SK-N-SH treated with all-trans-retinoic acid at 6 μM for 48 hours (cell line): ENCODE results near the gene KIF13A.
"Not testable (repeated sequence)": the region's sequence is repeated elsewhere in the genome, so short reads cannot be mapped to it uniquely, and the experiment has no call there.

Experiments used
- ATAC-seq: fragments of 200-7000 bp; cut with Tn5 transposase; 3 replicates; pipeline ENCODE4 v1.9.1; 2020; ENCODE audit warnings: mild to moderate bottlenecking, moderate library complexity
- ARNTL ChIP-seq: fragments of 450-650 bp; formaldehyde crosslinking; IDR thresholded peaks from 2 replicates; pipeline ENCODE4 v1.5.0; 2020; ENCODE audit warnings: low read depth, mild to moderate bottlenecking, moderate library complexity, borderline replicate concordance
- BACH2 ChIP-seq: fragments of 250-450 bp; sonication (Bioruptor Pico); IDR thresholded peaks from 2 replicates; pipeline ENCODE4 v1.9.0; 2021; ENCODE audit warnings: mild to moderate bottlenecking, borderline replicate concordance
- CSDC2 ChIP-seq: fragments of 250-450 bp; sonication (Bioruptor Pico); IDR thresholded peaks from 2 replicates; pipeline ENCODE4 v1.5.0; 2020; ENCODE audit warnings: mild to moderate bottlenecking, moderate library complexity
- ESRRG ChIP-seq: fragments of 250-450 bp; sonication (Bioruptor Pico); IDR thresholded peaks from 2 replicates; pipeline ENCODE4 v1.6.1; 2021; ENCODE audit warnings: mild to moderate bottlenecking
- GLIS3 ChIP-seq: fragments of 250-450 bp; sonication (Bioruptor Pico); IDR thresholded peaks from 2 replicates; pipeline ENCODE4 v1.5.0; 2020; ENCODE audit warnings: mild to moderate bottlenecking, moderate library complexity
- ISL1 ChIP-seq: fragments of 250-450 bp; sonication (Bioruptor Pico); IDR thresholded peaks from 2 replicates; pipeline ENCODE4 v2.1.2; 2022; ENCODE audit warnings: mild to moderate bottlenecking, moderate library complexity
- RARB ChIP-seq: fragments of 250-450 bp; sonication (Bioruptor Pico); IDR thresholded peaks from 2 replicates; pipeline ENCODE4 v1.8.0; 2021; ENCODE audit warnings: mild to moderate bottlenecking, moderate library complexity
- SNAI2 ChIP-seq: fragments of 250-450 bp; sonication (Bioruptor Pico); IDR thresholded peaks from 2 replicates; pipeline ENCODE4 v1.5.0; 2020; ENCODE audit warnings: mild to moderate bottlenecking, moderate library complexity
- TOX ChIP-seq: fragments of 250-450 bp; sonication (Bioruptor Pico); IDR thresholded peaks from 2 replicates; pipeline ENCODE4 v1.8.0; 2021; ENCODE audit warnings: mild to moderate bottlenecking, moderate library complexity, borderline replicate concordance
- ZC3H10 ChIP-seq: fragments of 250-450 bp; sonication (Bioruptor Pico); IDR thresholded peaks from 2 replicates; pipeline ENCODE4 v1.5.1; 2021; ENCODE audit warnings: mild to moderate bottlenecking, moderate library complexity
- ZFP3 ChIP-seq: fragments of 250-450 bp; sonication (Bioruptor Pico); IDR thresholded peaks from 2 replicates; pipeline ENCODE4 v1.5.0; 2020; ENCODE audit warnings: mild to moderate bottlenecking, moderate library complexity
- ZNF565 ChIP-seq: fragments of 450-650 bp; formaldehyde crosslinking; conservative IDR thresholded peaks from 2 replicates; pipeline ENCODE4 v1.5.0; 2020; ENCODE audit warnings: low read depth, mild to moderate bottlenecking, moderate library complexity
- ZNF8 ChIP-seq: fragments of 450-650 bp; formaldehyde crosslinking; IDR thresholded peaks from 2 replicates; pipeline ENCODE4 v1.5.0; 2020; ENCODE audit warnings: mild to moderate bottlenecking, moderate library complexity
- TF ChIP-seq, protein P1 (sequence below): fragments of 250-450 bp; sonication (Bioruptor Pico); IDR thresholded peaks from 2 replicates; pipeline ENCODE4 v1.8.0; 2021; ENCODE audit warnings: low read depth, mild to moderate bottlenecking, moderate library complexity, borderline replicate concordance
- TF ChIP-seq, protein P2 (sequence below): fragments of 250-450 bp; sonication (Bioruptor Pico); IDR thresholded peaks from 2 replicates; pipeline ENCODE4 v1.5.1; 2021; ENCODE audit warnings: mild to moderate bottlenecking, moderate library complexity
- TF ChIP-seq, protein P3 (sequence below): fragments of 250-450 bp; sonication (Bioruptor Pico); IDR thresholded peaks from 2 replicates; pipeline ENCODE4 v1.8.0; 2020; ENCODE audit warnings: mild to moderate bottlenecking, moderate library complexity, borderline replicate concordance
- TF ChIP-seq, protein P4 (sequence below): fragments of 250-450 bp; sonication (Bioruptor Pico); IDR thresholded peaks from 2 replicates; pipeline ENCODE4 v1.5.0; 2020; ENCODE audit warnings: mild to moderate bottlenecking, moderate library complexity

The KIF13A gene

DNA sequence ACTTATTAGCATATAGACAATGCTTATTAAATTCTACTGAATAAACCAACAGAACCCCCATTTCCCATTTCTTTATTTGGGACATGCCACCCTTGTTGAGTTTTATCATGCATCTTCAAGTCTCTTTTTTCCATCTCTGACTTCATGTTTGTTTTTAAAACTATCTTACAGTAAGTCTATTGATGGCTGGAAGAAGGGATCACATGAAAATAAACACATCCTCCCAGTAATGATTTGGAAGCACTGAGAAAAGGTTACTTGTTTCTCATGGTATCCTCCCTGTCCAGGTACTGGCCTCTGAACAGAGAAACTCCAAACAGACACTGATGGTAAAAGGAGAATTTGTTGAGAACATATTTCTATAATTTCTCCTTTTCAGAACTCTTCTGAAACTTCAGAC is 74.9 kb downstream of the KIF13A start:
- no peak for ATAC-seq
- TF ChIP-seq ZNF8 (CRISPR knock-in tag) (no peak), BACH2 (CRISPR knock-in tag) (no peak), ZC3H10 (CRISPR knock-in tag) (no peak)
- TF ChIP-seq, protein P1, sequence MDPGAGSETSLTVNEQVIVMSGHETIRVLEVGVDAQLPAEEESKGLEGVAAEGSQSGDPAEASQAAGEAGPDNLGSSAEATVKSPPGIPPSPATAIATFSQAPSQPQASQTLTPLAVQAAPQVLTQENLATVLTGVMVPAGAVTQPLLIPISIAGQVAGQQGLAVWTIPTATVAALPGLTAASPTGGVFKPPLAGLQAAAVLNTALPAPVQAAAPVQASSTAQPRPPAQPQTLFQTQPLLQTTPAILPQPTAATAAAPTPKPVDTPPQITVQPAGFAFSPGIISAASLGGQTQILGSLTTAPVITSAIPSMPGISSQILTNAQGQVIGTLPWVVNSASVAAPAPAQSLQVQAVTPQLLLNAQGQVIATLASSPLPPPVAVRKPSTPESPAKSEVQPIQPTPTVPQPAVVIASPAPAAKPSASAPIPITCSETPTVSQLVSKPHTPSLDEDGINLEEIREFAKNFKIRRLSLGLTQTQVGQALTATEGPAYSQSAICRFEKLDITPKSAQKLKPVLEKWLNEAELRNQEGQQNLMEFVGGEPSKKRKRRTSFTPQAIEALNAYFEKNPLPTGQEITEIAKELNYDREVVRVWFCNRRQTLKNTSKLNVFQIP (CRISPR knock-in tag): no peak
- TF ChIP-seq, protein P2, sequence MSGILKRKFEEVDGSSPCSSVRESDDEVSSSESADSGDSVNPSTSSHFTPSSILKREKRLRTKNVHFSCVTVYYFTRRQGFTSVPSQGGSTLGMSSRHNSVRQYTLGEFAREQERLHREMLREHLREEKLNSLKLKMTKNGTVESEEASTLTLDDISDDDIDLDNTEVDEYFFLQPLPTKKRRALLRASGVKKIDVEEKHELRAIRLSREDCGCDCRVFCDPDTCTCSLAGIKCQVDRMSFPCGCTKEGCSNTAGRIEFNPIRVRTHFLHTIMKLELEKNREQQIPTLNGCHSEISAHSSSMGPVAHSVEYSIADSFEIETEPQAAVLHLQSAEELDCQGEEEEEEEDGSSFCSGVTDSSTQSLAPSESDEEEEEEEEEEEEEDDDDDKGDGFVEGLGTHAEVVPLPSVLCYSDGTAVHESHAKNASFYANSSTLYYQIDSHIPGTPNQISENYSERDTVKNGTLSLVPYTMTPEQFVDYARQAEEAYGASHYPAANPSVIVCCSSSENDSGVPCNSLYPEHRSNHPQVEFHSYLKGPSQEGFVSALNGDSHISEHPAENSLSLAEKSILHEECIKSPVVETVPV: no peak
- TF ChIP-seq, all 23 proteins: peak for 0

DNA sequence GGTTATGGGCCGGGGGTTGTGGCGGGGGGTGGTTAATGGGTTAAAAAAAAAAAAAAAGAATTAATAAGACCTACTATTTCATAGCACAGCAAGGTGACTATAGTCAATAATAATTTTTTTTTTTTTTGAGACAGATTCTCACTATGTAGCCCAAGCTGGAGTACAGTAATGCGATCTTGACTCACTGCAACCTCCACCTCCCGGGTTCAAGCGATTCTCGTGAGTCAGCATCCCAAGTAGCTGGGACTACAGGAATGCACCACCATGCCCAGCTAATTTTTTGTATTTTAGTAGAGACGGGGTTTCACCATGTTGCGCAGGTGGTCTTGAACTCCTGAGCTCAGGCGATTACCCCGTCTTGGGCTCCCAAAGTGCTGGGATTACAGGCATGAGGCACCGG is 75.8 kb downstream of the KIF13A start:
- not testable (repeated sequence) for ATAC-seq

DNA sequence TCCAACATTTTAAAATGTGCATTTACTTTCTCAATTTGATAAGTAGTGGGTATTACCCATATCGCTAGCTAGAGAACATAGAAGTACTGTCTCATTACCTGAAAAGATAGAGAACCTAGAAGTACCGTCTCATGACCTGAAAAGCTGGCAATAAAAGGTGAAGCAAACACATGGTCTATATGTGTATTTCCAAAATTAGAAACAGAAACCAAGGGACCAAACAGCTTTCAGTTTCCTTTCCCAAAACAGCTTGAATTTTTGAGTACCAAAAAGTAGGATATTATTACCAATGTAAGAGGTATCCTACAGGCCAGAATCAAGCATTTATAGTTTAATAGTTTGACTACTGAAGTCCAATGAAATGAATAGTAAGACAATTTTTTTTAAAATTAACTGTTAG is 77.2 kb downstream of the KIF13A start:
- TF ChIP-seq, protein P1 (CRISPR knock-in tag): no peak
- TF ChIP-seq, protein P2: no peak
- TF ChIP-seq ZNF565 (CRISPR knock-in tag) (no peak), CSDC2 (CRISPR knock-in tag) (no peak), ISL1 (CRISPR knock-in tag) (no peak), BACH2 (CRISPR knock-in tag) (no peak), ARNTL (CRISPR knock-in tag) (no peak), ESRRG (no peak), GLIS3 (CRISPR knock-in tag) (no peak), RARB (CRISPR knock-in tag) (no peak), ZFP3 (CRISPR knock-in tag) (no peak), TOX (CRISPR knock-in tag) (no peak)
- TF ChIP-seq, protein P3, sequence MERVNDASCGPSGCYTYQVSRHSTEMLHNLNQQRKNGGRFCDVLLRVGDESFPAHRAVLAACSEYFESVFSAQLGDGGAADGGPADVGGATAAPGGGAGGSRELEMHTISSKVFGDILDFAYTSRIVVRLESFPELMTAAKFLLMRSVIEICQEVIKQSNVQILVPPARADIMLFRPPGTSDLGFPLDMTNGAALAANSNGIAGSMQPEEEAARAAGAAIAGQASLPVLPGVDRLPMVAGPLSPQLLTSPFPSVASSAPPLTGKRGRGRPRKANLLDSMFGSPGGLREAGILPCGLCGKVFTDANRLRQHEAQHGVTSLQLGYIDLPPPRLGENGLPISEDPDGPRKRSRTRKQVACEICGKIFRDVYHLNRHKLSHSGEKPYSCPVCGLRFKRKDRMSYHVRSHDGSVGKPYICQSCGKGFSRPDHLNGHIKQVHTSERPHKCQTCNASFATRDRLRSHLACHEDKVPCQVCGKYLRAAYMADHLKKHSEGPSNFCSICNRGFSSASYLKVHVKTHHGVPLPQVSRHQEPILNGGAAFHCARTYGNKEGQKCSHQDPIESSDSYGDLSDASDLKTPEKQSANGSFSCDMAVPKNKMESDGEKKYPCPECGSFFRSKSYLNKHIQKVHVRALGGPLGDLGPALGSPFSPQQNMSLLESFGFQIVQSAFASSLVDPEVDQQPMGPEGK (CRISPR knock-in tag): no peak
- TF ChIP-seq, protein P4, sequence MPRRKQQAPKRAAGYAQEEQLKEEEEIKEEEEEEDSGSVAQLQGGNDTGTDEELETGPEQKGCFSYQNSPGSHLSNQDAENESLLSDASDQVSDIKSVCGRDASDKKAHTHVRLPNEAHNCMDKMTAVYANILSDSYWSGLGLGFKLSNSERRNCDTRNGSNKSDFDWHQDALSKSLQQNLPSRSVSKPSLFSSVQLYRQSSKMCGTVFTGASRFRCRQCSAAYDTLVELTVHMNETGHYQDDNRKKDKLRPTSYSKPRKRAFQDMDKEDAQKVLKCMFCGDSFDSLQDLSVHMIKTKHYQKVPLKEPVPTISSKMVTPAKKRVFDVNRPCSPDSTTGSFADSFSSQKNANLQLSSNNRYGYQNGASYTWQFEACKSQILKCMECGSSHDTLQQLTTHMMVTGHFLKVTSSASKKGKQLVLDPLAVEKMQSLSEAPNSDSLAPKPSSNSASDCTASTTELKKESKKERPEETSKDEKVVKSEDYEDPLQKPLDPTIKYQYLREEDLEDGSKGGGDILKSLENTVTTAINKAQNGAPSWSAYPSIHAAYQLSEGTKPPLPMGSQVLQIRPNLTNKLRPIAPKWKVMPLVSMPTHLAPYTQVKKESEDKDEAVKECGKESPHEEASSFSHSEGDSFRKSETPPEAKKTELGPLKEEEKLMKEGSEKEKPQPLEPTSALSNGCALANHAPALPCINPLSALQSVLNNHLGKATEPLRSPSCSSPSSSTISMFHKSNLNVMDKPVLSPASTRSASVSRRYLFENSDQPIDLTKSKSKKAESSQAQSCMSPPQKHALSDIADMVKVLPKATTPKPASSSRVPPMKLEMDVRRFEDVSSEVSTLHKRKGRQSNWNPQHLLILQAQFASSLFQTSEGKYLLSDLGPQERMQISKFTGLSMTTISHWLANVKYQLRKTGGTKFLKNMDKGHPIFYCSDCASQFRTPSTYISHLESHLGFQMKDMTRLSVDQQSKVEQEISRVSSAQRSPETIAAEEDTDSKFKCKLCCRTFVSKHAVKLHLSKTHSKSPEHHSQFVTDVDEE: no peak
- ATAC-seq: no peak

DNA sequence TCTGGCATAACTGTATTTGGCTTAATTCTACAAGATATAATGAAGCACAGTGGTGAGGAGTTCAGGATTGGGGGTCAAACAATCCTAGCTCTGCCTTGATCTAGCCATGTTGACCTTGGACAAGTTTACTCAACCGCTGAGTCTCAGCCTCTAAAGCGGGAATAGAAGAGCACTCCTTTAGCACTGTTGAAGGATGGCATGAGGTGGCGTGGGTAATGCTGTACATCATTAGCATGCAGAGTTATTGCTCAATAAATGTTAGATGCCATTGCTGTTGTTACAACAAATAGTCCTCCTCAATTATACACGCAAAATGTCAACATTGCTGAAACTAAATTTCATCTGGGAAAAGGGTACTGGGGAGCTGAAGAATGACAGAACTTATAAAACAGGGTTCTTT is 78.6 kb downstream of the KIF13A start:
- ATAC-seq: no peak
- TF ChIP-seq ARNTL (CRISPR knock-in tag): no peak
- TF ChIP-seq SNAI2 (CRISPR knock-in tag): no peak
- TF ChIP-seq, protein P2: no peak
- TF ChIP-seq, protein P1 (CRISPR knock-in tag): no peak
- no peak for TF ChIP-seq TOX (CRISPR knock-in tag)
- TF ChIP-seq, protein P4: no peak
- no peak for TF ChIP-seq ISL1 (CRISPR knock-in tag)
